GM19238 (cell line): ENCODE data around the gene UFC1.

Source experiments
- DNase-seq: peaks from one replicate; pipeline ENCODE4 v3.0.0; 2011; ENCODE audit warnings: low spot score; ENCODE audit not compliant: insufficient read length

UFC1 gene

DNA sequence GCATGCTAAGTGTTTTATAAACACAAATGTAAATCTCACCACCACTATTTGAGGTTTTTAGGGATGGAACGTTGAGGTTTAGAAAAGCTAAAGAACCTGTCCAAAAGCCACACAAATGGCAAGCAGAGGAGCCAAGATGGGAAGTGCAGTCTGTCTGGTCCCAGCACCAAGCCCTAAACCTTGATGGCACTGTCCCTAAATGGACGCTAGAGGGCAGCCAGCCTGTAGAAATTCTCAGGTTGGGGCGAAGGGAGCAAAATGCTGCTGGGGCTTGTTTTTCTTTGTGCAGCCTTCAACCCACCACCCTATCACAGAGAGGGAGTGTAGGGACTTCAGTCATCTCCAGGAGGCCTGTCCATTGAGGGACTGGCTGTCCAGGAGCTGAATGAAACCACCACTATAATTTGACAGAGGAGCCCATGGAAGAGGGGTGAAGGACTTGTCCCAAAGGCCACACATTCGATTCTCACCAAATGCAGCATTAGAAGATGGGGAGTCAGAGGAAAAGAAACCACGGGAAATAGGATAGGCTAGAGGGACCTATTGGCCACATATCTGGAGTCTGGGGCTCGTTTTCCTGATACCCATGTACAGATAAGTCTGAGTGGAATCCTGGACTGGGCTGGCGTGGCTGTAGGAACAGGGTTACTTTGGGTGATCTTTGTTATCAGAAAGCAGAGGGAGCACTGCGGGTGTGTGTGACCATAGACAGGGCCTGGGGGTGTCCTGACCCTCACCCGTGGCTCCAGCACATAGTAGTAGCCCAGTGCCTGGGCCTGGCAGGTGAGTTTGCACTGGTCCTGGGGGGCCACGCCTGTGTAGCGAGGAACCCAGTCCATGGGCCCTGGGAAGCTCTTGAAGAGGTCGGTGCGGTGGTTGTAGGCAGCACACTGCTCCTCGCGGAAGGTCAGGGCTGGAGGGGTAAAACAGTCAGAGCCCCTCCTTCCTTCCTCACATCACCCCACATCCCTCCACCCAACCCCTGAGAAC is 39.0 kb downstream of the UFC1 start:
- DNase-seq, result peak; percentile 70

GRCh38 chr1:161193561-161194235 is 39.9 kb downstream of the UFC1 start:
- DNase-seq, result no peak

GRCh38 chr1:161195171-161195570 is 41.4 kb downstream of the UFC1 start:
- DNase-seq, result peak; percentile 32

DNA sequence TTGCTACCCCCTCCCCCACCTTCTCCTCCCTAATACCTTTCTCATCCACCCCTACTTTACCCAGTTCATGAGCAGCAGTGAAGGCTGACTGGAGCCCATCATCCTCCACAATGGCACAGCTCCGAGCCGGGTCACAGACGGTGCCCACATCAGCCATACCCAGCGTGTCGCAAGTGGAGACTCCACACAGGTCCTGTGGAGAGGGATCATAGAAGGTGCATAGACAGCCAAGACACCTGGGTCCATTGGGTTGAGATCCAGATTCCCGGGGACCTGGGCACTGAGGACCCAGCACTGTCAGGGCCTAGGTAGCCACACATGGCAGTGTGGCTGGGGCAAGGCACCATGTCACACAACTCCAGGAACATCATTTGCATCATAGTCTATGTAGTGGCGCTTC is 42.3 kb downstream of the UFC1 start:
- no peak for DNase-seq

DNA sequence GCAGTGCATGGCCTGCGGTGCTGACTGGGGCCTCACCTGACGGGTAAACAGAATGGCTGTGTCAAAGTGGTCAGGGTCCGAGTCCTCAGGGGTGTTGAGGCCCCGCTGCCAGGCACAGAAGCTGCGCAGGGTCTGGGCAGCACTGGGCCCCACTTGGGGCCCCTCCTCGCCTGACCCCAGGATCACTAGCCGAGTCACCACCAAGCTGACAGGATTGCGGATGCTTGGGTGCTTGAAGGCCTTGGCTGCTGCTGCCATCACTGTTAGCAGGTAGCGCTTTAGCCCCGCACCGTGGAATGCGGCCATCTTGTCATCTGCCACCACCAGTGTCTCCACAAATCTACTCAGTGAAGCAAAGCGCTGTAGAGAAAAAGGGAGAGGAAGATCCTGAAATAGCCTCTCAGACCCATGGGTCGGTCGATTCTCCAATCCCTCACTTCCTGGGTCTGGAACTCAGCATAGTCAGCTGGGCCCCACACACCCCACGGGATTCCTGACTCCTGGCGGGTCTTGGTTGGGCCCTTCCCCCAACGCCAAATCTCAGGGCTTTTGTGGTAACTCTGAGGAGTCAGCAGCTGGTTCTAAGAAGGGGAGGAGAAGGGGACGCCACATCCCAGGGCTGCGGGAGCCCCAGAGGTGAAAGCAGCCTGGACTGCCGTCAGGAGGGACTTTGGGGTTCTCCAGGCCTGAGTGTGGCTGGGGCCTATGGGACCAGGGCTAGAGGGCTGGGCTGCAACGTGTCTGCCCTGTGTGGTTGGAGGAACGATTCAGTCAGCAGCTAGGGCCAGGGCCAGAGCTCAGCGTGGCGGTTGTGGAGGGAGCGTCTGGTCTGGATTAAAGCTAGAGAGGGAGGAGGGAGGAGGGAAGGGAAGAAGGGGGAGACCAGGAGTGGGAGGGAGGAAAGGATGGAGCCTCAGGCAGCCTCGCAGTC is 43.0 kb downstream of the UFC1 start:
- DNase-seq, result no peak

GRCh38 chr1:161197560-161198193 is 43.9 kb downstream of the UFC1 start:
- no peak for DNase-seq

- no peak for DNase-seq
Measured at GRCh38 chr1:161198194-161198896, 44.6 kb downstream of the UFC1 start.

- DNase-seq, result no peak
Measured at GRCh38 chr1:161198897-161199431, 45.2 kb downstream of the UFC1 start, which contains the start of gene ADAMTS4. ADAMTS4 (minus strand) TSS chr1:161199054; CDS start chr1:161198627, 427 bp downstream.

DNA sequence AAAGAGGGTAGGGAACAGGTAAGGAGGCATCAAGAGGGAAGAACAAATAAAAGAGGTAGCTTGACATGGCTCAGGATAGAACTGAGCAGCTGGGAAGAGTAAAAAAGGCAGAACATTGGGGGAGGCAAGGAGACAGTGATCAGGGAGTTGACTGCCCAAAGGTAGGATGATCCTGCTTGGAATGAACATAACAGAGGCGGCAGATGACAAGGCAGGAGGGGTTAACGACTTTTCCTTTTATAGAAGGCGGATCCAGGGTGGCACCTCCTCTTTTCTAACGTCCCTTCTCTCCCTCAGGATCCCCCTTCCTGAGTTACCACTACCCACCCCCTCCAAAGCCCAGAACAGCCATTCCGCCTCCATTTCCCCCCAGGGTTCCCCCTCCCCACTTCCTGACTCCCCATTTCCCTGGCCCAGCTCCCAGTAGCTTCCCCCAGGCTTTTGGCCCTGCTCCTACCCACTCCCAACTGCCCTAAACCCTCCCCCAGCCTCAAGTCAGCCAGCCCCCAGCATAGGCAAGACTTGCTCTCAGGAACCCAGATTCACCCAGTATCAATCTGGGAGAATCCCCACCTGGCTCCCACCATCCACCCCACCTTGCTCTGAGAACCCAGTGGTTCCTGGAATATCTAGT is 45.8 kb downstream of the UFC1 start:
- DNase-seq, result no peak

- no peak for DNase-seq
Measured at GRCh38 chr1:161200421-161200991, 46.7 kb downstream of the UFC1 start.

DNA sequence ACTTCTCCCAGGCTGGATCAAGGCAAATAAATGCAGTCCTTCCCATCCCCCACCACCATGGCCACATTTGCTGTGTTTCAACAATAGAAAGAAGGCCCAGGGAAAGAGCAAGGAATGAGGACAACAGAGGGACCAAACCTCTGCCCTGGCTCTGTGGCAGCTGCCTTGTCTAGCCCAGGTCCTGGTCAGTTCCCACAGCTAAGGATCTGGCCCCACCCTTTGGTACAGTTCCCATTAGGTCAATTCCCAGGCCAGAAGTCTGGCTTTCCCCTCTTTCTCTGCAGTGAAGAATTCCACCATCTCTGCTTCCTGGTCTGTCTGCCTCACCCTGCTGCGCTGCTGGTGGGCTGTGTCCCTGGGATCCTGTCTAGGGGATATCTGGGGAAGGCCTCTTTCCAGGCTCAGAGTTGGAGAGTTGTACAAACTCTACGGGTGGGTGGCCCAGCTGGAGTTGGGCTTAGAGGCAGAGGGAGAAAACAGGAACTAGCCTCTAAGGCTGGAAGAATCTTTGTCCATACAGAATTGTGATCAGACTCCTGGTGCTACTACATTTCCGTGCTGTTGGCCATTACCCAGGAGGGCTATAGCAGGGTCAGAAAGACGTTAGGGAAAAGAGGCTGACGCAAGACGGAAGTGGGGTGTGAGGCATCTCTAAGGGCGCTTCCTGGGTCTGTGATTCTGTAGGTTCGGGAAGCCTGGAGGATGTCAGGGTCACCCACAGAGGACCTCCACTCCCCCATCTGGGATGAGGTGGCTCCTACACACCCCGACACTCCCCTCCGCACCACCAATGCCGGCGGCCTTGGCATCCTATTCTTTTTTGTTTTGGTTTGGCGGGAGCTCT is 47.4 kb downstream of the UFC1 start:
- no peak for DNase-seq

- peak; percentile 96 for DNase-seq
Measured at GRCh38 chr1:161201836-161202712, 48.3 kb downstream of the UFC1 start, which contains the start of gene NDUFS2. NDUFS2 (plus strand) TSS chr1:161202367; CDS start chr1:161202386, 19 bp downstream.

DNA sequence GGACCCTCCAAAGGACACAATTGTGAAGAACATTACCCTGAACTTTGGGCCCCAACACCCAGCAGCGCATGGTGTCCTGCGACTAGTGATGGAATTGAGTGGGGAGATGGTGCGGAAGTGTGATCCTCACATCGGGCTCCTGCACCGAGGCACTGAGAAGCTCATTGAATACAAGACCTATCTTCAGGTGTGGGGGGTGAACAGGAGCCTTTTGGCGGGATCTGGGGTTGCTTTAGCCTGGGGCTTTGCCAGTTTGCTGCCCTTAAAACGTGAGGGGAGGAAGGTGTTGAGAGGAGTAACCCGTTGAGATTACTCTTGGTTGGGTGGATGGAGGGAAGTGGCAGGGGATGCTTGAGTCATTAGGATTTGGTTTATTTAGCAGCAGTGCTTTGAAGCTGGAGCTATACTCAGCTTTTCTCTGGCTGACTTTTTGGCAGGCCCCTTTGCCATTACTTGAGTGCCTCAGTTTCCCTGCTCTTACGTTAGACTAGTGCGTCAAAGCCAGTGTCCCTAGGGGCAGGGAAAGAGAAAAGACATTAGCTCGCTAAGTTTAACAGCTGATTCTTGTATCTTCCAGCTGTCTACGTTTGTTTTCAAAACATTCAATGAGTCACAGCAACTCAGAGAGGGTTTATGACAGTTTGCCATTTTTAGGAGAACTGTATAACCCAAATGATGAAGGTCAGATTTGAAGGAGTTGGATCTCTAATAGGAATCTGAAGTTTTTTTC is 52.8 kb downstream of the UFC1 start:
- DNase-seq, result no peak

- DNase-seq, result no peak
Measured at GRCh38 chr1:161207173-161207572, 53.4 kb downstream of the UFC1 start.
